Hypothalamus (tissue), 51 donors: ENCODE data around the gene ZDHHC3.

Source experiments
- DNase-seq, 51 donors: peaks; one replicate each; lab custom pipeline; 2025; lab: John Stamatoyannopoulos, UW

The ZDHHC3 gene

DNA sequence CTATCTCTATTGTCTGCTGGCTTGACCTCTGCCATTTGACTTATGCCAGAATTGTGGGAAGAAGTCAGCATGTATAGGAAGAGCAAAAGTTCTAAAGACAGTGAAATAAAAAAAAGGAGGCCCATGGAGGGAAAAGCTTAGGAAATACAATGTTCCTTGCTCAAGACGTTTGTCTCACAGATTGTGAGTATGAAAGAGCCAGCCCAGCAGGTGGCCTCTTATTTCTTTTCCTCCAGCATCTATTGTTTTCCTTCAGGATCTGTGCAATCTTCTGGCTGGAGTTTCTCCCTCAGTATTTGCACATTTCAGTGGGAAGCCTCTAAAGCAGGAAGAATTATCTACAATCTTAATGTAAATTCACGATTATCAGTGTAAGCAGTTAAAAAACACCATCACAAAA, 43.7 kb downstream of the ZDHHC3 start:
- DNase-seq, result no peak

DNA sequence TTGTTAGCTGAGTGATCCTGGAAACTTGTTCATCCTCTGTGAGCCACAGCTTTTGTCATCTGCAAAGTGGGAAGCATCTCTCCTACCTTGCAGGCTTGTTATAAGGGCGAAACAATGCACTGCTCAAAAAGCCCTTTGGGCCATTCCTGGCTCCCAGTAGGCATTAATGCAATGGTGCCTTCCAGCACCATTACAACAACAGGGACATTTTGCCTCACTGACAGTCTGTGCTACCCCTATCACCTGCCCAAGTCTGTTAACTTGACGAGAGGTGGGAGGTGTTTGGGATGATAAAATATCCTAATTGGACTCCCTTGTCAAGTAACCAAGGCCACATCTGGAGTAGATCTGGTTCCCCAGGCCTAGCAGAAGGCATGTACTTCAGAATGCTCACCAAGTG, 44.2 kb downstream of the ZDHHC3 start:
- no peak for DNase-seq

DNA sequence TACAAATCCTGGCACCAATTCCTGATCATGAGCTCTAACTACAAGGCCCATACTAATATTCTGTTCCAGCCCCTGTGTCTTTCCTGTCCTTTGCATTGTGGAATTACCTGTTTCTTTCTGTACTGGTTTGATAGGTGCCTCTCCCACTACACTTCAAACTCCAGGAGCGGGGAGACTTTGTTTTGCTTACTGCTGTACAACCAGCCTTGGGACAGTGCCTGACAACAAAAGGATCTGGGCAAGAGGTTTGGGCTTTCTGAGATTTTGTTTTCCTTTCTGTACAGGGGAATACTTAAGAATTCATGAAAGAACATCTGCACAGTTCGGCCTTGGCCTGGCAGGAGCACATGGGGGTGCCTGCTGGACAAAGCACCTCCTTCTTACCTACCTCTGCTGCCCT, 45.1 kb downstream of the ZDHHC3 start:
- no peak for DNase-seq

DNA sequence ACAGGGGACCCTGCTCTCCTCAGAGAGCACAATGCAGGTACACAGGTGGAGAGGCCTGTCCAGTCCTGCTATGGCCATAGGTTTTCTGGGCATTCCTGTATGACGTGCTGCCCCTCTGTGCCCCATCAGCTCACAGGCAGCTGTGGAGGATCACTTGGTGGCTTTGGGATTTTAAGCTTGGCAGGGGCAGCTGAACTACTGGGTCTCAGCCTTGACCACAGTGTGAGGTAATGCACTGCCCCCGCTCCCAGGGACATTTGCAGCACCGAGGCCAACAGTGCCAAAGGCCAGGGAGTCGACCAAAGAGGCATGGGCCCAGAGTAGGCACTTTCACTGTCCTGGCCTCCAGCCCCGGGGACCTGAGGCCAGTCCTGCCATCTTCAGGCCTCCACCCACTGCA, 46.2 kb downstream of the ZDHHC3 start:
- no peak for DNase-seq

DNA sequence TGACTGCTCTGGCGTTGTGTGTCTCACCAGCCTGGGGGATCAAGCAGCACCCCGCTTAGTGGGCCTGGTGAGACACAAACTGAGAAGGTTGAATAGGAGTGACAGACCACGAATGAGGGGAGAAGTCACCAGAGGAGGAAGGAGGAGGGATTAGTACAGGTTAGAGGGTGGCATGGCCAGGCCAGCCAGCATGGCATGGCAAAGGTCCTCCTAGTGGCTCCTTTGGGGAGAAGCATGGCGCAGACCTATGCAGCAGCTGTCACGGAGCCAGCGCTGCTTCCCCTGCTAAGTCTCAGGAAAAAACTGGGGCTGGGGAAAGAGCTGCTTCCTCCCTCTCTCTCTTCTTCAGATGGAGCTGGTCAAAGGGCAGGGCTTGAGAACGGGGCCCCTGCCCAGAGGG, 48.6 kb downstream of the ZDHHC3 start:
- no peak for DNase-seq

DNA sequence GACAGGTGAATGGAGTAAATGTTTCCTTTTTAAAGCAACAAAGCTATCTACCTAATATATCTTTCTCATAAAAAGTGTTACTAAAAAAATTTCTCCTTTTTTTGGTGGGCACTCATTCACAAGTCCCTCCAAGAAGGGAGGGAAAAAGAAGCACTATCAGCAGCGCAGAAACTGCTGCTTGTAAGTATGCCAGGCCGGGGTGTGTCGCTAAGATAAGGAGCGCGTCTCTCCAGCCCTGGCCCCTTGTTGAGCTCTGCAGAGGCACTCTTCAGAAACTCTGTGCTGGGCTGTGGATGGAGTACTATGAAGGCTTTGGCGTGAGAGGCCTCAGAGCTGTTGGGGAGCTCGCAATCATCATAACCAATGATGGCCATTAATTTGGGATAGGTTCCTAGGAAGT, 49.1 kb downstream of the ZDHHC3 start:
- no peak for DNase-seq

DNA sequence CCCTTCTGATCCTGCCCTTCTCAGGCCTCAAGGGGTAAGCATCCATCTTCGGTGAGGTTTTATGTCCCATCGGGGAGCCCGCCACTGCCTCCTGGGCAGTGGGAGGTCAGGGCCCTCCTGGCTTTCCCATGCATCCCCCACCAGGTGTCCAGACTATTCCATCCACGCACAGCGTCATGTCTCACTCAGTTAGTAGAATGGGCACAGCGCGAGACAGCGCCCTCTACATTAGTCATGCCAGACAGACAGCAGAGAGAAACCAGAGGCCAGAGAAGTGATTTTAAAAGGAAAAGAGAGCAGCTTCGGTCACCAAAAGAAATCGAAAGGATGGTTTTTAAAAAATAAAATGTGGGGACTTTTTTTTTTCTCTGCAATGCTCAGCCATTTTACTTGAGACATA, 49.8 kb downstream of the ZDHHC3 start:
- DNase-seq, result no peak

DNA sequence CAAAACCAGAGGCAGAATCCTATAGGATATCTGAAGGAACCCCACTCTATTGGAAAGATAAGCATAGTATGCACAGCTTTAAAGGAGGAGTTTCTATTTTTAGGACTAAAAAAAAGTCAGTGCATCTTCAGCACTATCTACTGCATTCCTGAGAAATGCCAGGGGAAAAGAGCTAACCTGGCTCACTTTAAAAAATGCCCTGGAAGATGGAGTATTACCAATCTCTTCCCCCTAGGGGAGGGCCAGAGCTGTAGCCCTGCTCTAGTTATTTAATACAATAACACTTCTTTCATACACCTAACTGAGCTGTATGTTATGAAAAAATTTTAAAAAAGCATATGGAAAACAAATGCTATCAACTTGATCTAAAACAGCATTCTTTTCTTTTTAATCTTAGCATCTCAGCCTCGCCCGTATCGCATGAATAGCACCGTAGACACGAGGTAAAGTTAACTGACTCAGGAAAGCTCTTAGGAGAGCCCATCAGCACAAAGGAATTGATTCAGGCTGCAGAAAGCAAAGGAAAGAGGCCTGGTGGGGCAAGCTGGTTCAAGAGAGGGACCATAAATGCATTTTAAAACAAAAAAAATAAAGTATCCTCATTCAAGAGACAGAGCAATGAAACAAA, 51.4 kb downstream of the ZDHHC3 start:
- no peak for DNase-seq

DNA sequence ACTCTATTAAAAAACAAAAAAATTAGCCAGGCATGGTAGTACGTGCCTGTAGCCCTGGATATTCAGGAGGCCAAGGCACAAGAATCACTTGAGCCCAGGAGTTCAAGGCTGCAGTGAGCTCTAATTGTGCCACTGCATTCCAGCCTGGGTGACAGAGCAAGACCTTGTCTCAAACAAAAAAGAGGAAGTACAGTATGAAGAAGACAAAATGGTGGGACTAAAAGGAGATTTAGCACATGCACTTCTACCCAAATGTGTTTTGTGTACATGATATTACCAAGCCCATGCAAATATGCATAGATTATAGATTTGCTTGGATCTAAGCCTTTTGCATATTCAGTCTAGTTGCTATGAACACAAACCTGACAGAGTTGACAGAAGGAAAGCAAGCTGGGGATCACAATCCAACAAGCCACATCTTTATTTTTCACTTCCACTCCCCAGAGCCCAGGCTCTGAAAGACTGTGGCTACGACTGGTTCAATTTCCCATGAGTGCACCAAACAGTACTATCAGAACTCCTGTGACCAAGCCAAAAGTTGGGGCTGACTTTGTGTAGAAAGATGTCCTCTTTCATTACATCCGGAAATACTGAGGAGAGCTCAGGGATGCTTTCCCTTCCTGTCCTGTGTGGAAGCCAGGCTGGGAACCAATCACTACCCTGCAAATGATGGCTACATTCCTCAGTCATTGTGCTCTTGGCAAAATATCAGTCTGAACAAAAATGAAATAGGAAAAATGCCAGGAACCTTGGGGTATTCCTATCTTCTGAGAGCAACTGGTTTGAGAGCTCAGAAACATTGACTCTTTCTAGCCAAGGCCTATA, 52.1 kb downstream of the ZDHHC3 start:
- no peak for DNase-seq

DNA sequence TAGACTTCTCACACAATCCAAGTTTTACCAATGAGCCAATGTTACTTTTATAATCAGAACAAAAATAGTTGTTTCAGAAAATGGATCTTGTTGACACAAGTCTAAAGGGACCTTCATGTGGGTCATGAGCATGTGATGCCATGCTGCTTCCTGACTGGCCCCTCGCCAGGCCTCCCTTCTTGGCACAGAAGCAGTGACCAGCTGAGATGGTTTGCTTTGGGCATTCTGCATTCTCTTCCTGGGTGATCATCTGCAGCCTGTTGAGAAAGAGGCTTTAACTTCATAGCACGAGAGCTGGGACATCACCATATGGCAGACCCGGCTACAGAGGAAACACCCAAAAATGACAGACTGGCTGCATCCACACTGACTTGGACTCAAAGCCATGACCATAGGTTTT, 55.9 kb downstream of the ZDHHC3 start:
- peak in 1 of 51 donors; percentile 8 for DNase-seq

DNA sequence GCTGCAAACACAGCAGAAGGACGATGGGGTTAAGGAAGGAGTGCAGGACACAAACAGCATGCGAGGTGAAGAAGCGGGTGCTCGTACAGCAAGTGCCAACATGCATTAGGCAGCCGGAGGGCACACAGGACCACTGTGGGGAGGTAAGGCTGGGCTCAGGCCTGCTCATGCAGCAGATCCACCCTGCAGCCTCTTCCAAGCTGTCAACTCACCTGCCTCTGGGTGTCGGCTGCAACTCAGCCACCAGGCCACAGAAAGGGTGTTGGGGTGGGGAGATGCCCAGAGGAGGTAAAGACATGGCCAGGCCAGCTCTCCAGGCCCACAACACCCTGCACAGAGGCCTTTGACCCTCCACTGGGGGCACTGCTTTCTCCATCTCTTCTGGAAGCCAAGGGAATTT, 57.4 kb downstream of the ZDHHC3 start:
- no peak for DNase-seq

DNA sequence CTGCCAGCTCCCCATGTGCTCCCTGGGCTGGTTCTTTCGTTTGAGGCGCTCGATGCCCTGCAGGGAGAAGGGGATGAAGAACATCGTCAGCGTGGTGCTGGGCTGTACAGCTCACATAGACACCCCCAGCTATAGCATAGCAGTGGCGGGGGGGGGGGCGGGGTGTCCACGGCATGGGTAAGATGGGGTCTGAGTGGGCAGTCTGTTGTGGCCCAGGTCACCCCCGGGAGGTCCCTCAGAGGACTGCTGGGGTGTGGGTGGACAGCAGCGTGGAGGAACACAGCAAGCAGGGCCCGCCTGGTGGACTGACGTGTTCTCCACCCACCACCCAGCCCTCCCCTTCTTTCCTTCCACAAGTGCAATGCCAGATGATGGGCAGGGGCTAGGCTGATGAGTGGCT, 57.9 kb downstream of the ZDHHC3 start:
- no peak for DNase-seq

DNA sequence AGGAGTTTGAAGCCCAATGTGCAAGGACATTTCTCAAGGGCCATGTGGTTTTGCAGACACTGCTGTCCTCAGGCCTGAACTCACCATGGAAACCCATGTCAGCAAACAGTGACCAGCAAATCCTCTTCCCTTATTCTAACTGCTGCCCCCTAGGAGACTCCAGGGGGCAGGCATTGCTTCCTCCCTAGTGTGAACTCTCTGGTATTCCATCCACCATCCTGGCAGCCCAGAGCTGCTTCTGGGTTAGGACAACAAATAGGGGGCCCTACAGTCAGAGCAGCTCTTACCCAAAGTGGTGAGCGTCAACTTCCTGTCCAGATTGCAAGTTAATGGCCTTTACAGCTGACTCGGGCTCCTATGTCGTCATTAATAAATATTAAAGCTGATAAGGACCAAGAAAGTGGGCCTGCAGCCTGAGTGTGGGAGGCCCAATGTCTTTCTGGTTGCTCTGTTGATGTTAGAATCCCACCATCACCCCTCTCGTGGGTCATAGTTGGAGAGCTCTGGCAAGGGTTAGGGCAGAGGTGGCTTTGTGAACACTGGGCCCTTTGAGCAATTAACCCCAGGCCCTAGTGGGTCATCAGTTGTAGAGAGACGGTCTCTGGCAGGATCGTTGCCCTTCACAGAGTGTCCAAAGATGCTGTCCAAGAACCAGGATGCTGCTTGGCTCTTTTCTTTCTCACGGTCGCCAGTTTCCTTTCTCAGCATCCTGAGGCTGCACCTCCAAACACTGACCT, 60.1 kb downstream of the ZDHHC3 start:
- DNase-seq, result no peak

DNA sequence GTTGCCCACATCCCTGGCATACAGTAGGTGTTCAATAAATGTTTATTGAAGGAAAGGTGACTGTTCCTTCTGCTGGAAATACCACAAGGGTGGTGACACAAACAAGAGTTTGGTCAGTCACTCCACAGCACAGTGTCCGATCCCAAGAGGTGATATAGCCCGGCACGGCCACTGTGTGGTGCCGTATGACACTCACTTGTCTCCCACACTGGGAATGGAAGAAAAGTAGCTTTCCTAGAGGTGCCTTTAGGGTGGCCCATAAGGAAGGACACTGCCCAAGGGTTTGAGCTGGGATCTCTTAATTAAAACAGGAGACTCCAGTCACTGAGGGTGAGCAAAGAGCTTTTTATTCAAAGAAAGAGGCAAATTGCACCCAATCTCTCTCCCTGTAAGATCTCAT, 61.0 kb downstream of the ZDHHC3 start:
- no peak for DNase-seq

DNA sequence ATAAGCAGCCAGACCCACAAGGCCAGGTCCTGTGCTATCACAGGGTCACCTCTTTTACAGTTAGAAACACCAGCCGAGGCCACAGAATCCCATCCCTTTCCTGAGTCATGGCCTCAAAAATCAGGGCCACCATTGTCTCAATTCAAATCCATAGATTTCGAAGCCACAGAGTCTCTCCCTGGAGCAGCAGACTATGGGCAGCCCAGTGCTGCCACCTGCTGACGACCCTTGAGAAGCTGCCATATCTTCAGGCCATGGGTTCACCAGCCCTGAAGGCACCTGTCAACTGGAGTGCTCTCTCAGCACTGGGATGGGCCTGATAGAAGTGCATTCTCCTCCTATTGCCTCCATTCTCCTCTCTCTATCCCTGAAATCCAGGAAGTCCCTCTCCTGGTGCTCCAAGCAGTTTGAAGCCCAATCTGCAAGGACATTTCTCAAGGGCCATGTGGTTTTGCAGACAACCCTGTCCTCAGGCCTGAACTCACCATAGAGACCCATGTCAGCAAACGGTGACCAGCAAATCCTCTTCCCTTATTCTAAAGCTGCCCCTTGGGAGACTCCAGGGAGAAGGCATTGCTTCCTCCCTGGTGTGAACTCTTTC, 62.0 kb downstream of the ZDHHC3 start:
- DNase-seq, result peak in 35 of 51 donors; percentile 2 to 70 (median 24)

DNA sequence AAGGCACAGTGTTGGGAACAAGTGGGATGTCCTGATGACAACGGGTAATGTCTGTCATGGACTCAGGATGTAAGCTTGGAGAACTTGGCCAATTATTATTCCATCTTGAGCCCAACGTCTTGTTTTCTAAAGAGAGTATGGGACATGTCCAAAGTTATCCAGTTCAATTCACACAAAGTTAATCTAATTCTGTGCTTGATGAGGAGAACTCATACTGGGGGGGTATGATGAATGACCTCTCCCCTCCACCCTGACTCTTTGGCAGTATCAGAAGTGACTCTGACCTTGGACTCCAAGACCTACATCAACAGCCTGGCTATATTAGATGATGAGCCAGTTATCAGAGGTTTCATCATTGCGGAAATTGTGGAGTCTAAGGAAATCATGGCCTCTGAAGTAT, 65.3 kb downstream of the ZDHHC3 start:
- no peak for DNase-seq

DNA sequence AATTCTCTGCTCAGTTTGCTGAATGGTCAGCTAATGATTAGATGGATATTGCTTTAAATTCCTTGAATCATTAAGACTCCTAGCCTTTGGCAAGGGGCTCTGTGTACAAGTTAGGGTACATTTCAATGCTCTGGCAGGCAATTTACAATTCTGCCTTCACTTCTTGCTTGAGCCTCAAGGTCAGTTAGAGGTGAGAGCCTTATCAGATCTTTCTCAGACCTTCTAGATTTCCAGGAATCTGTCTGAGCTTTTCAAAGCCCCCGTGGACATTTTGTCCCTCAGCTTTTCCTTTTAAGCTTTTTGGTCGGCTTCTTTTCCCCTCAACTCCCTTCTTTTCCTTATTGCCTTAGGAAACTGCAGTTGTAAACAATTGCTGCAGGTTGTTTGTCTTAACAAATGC, 66.9 kb downstream of the ZDHHC3 start:
- DNase-seq, result no peak

DNA sequence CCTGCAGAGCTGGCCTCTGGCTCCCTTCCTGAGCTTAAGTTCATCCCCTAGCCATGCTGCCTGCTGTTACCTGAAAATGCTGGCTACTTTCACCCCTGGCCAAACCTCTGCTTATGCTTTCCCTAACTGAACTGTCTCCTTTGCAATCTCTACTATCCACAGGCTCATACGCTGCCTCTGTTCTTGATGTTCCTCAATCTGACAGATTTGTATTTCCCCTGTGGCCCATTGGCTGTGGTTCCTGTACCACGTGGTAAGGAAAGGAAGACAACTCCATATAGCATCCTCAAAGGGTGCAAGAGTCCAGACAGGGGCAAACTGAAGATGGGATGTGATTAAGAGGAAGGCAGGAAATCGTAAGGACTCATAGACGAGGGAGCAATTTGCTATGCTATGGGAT, 68.4 kb downstream of the ZDHHC3 start:
- DNase-seq, result no peak

DNA sequence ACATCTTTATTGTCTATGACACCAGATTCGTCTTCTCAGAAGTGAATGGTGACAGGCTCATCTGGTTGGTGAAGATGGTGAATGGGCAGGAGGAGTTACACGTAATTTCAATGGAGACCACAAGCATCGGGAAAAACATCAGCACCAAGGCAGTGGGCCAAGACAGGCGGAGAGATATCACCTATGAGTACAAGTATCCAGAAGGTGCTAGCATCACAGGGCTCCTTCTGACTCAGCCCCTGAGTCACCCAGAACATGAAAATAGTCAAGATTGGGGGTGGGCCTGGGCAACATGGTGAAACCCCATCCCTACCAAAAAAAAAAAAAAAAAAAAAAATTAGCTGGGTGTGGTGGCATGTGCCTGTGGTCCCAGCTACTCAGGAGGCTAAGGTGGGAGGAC, 69.0 kb downstream of the ZDHHC3 start:
- no peak for DNase-seq

DNA sequence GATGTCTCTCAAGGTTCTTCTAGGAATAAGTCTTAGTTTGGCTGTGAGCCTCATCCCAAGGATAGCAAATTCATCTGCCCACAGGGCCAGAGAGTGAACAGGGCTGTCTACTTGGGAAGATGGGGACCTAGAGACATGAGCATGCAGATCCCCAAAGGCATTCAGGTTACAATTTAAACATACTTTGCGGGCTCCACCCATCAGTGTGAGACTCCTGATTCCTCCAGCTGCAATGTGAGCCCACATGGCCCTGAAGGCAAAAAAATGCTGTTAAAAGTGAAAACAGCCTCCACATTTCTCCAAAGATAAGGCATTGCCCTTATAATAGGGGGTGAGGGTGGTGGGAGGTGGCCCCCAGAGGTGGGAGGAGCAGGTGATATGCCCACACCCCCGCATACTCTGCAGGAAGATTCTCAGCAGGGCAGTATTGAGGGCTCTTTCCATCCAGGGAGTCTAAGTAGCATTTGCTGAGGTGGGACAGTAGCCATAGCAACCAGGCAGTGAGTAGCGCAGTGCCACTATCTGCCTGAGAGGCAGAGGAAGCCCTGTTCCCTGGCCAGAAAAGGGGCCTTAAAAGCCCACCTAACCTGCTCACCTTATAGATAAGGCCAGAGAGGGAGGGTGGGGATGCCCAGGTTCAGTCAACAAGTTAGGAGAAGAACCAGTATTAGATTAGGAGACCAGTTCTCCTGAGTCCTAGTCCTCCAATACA, 70.4 kb downstream of the ZDHHC3 start:
- no peak for DNase-seq

DNA sequence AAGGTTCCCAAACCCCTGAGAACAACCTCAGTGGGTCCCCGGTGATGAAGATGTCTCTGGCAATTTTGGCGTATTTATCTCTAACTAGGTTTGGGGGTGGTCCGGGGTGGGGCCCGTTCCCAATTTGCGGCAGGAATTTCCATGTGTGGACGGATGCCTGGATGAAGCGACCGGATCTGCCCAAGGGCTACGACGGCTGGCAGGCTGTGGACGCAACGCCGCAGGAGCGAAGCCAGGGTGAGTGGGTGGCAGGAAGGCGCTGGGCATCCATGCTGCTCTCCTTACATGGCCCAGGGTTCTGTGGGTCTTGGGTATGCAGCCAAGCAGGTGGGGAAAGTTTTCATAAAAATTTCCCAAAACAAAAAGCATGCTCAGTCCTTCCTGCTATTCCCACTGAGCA, 72.2 kb downstream of the ZDHHC3 start:
- DNase-seq, result no peak
